Central memory CD8-positive, alpha-beta T cell (primary cell): ENCODE data around the gene ANTXR1.

Experiments used
- ATAC-seq: fragments of 150-1000 bp; cut with Tn5 transposase; replicated peaks from 2 replicates; pipeline ENCODE4 v1.10.0; 2022; ENCODE audit warnings: mild to moderate bottlenecking, moderate FRiP score, moderate number of reproducible peaks; ENCODE audit not compliant: poor library complexity, severe bottlenecking; ENCODE audit errors: extremely low read depth
- DNase-seq, 2 donors: peaks; one replicate each; pipeline ENCODE4 v3.0.0; 2021; ENCODE audit warnings: low spot score in 2 of 2
- H3K27ac Mint-ChIP-seq: one replicate; pipeline ENCODE4 v1.8.0; 2022; ENCODE audit warnings: low read depth, mild to moderate bottlenecking, moderate library complexity, mixed read lengths
- H3K27me3 Mint-ChIP-seq: one replicate; pipeline ENCODE4 v1.8.0; 2022; ENCODE audit warnings: mixed read lengths
- H3K36me3 Mint-ChIP-seq: one replicate; pipeline ENCODE4 v1.8.0; 2022; ENCODE audit warnings: mild to moderate bottlenecking, moderate library complexity, mixed read lengths; ENCODE audit not compliant: insufficient read depth
- H3K4me1 Mint-ChIP-seq: one replicate; pipeline ENCODE4 v1.8.0; 2022; ENCODE audit warnings: mixed read lengths
- H3K4me3 Mint-ChIP-seq: one replicate; pipeline ENCODE4 v1.8.0; 2022; ENCODE audit warnings: mild to moderate bottlenecking, moderate library complexity, mixed read lengths
- H3K9me3 Mint-ChIP-seq: one replicate; pipeline ENCODE4 v1.8.0; 2022; ENCODE audit warnings: mixed read lengths

The ANTXR1 gene

DNA sequence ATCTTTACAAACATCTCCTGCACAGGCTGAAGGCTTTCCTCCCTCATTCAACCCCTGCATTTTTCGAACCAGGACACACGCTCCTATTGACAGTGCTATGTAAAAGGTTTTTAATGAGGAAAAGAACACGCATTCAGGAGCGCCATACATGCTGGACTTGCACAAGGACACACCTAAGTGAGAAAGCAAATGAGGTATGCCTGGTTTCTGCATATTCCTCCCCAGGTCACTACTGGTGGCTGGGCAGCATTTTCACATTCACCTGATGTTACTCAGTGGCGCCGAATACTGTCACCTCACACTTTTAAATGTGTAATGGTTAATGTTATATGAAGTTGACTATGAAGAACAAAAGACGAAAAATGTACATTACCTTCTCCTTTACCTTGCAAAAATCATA, 150.6 kb downstream of the ANTXR1 start:
- H3K27ac Mint-ChIP-seq = no peak overlapping the region
- peaks cover 56% of the 10 kb centered on the region for H3K27me3 Mint-ChIP-seq
- H3K9me3 Mint-ChIP-seq = no peaks in the 10 kb centered on the region
- ATAC-seq (no peak), DNase-seq (no peak)
- no peaks in the 10 kb centered on the region for H3K4me1 Mint-ChIP-seq
- H3K4me3 Mint-ChIP-seq = no peak overlapping the region
- peaks cover 2% of the 10 kb centered on the region for H3K36me3 Mint-ChIP-seq

DNA sequence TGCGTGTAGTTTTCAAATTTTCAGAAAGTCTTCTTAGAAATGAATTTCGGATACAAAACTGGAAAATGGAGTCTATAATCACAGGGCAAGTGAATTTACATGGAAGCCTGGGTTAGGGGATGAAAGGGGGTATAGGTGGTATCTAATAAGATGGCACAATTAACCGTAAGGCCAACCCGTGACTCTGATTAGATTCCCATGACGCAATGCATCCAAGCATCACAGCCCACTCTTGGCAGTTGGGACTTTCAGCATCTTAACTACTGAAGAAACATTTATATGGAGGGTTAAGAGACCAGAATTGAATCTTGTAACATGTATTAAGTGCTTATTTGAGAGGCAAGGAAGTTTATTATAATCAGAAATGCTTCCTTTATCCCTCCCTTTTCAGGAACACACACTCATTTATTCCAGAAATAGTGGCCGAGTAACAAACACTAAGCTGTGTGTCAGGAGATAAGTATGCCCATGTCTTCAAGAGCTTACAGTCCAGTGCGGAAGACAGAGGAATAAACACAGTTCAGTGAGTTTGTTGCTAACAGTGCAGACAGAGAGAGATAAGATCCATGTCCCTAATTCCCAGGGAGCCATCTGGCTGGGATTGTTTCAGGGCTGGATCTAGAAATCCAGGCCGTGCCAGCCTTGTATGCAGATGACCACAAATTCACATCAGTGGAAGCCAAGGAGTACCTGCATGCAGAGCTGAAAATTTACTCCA, 151.2 kb downstream of the ANTXR1 start:
- no peak for ATAC-seq
- H3K4me1 Mint-ChIP-seq = no peaks in the 10 kb centered on the region
- no peak for DNase-seq
- H3K4me3 Mint-ChIP-seq = no peak overlapping the region
- no peaks in the 10 kb centered on the region for H3K9me3 Mint-ChIP-seq
- no peak overlapping the region for H3K27ac Mint-ChIP-seq
- peaks cover 2% of the 10 kb centered on the region for H3K36me3 Mint-ChIP-seq
- peaks cover 62% of the 10 kb centered on the region for H3K27me3 Mint-ChIP-seq

GRCh38 chr2:69165091-69165880, 152.3 kb downstream of the ANTXR1 start:
- H3K4me1 Mint-ChIP-seq = no peaks in the 10 kb centered on the region
- DNase-seq (no peak), ATAC-seq (no peak)
- H3K27me3 Mint-ChIP-seq = peaks cover 69% of the 10 kb centered on the region
- H3K4me3 Mint-ChIP-seq = no peak overlapping the region
- peaks cover 2% of the 10 kb centered on the region for H3K36me3 Mint-ChIP-seq
- no peaks in the 10 kb centered on the region for H3K9me3 Mint-ChIP-seq
- H3K27ac Mint-ChIP-seq = no peak overlapping the region

GRCh38 chr2:69166465-69166811, 153.5 kb downstream of the ANTXR1 start:
- DNase-seq (no peak), ATAC-seq (no peak)
- H3K9me3 Mint-ChIP-seq = no peaks in the 10 kb centered on the region
- H3K4me1 Mint-ChIP-seq = no peaks in the 10 kb centered on the region
- H3K27me3 Mint-ChIP-seq = peaks cover 77% of the 10 kb centered on the region
- no peak overlapping the region for H3K27ac Mint-ChIP-seq
- no peak overlapping the region for H3K4me3 Mint-ChIP-seq
- peaks cover 2% of the 10 kb centered on the region for H3K36me3 Mint-ChIP-seq

- H3K36me3 Mint-ChIP-seq = peaks cover 2% of the 10 kb centered on the region
- no peak overlapping the region for H3K4me3 Mint-ChIP-seq
- H3K9me3 Mint-ChIP-seq = no peaks in the 10 kb centered on the region
- no peaks in the 10 kb centered on the region for H3K4me1 Mint-ChIP-seq
- ATAC-seq (no peak), DNase-seq (no peak)
- peaks cover 81% of the 10 kb centered on the region for H3K27me3 Mint-ChIP-seq
- H3K27ac Mint-ChIP-seq = no peak overlapping the region
Measured at GRCh38 chr2:69166812-69167468, 154.0 kb downstream of the ANTXR1 start.

- Mint-ChIP-seq H3K4me1 (no peaks in the 10 kb centered on the region), H3K27me3 (peaks cover 86% of the 10 kb centered on the region), H3K27ac (no peak overlapping the region), H3K4me3 (no peak overlapping the region), H3K9me3 (no peaks in the 10 kb centered on the region), H3K36me3 (peaks cover 2% of the 10 kb centered on the region)
- ATAC-seq = no peak
- DNase-seq = no peak
Measured at GRCh38 chr2:69167469-69167822, 154.5 kb downstream of the ANTXR1 start.

DNA sequence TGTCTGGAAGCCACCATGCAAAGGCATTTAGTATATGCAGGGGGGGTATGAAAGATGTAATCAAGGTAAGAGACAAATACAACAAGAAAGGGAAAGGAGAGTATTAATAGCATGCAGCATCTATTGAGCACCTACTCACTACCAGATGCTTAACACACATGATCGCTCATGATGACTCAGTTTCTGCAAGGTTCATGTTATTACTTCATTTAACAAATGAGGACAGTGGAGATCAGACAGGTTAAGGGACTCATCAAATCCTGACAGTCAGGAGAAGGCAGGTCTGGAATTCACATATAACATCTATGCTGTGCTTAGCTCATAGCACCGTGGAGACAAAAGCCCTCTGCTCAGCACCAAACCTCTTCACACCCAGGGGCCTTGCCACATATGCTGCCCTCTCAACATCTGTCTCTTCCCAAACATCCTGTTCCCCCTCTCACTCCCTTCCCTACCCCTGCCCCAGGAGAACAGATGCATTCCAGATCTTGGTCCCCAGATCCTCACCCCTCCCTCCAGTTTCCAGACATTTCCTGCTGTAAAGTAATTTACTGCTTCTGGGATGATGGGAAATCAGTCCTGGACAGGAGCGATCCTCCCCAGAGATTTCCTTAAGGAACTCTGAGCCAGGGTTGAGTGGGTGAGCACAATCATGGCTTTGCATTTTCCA, 155.3 kb downstream of the ANTXR1 start:
- Mint-ChIP-seq H3K9me3 (no peaks in the 10 kb centered on the region), H3K27me3 (peaks cover 93% of the 10 kb centered on the region), H3K4me1 (no peaks in the 10 kb centered on the region), H3K36me3 (peaks cover 2% of the 10 kb centered on the region), H3K4me3 (no peak overlapping the region), H3K27ac (no peak overlapping the region)
- DNase-seq = no peak
- no peak for ATAC-seq

- ATAC-seq (no peak), DNase-seq (no peak)
Measured at GRCh38 chr2:69168950-69169654, 156.1 kb downstream of the ANTXR1 start.

DNA sequence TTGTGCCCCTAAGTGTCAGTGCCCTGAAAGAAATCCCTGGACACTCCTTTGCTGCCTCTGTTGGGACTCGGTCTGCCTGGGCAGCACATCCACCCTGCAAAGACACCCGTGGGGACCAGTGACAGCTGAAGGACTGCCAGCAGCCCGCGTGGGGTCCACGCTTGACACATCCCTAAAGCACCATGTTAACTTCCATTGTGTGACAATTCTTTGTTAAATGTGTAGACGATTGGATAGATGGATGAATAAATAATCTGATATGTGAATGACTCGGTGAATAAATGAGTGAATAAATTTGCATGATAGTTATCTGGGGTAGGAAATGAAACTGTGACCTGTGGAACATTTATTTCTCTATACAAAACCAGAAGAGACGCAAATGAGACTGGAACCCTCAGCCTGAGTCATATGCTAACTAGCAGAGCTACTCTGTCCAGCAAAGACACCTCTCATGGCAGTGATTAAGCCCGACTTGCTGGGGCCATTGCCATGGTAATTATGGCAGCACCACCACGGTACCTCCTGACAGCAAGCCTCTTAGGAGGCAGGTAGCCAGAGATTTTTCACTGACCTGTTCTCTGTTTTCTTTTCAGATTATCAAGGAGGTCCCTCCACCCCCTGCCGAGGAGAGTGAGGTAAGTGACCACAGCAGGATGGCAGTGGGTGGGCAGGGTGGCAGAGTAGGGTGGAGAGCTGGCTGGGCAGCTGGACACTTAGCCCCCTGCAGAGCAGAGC, 156.8 kb downstream of the ANTXR1 start:
- DNase-seq = no peak
- peaks cover 95% of the 10 kb centered on the region for H3K27me3 Mint-ChIP-seq
- no peak for ATAC-seq
- H3K9me3 Mint-ChIP-seq = no peaks in the 10 kb centered on the region
- no peak overlapping the region for H3K27ac Mint-ChIP-seq
- no peaks in the 10 kb centered on the region for H3K4me1 Mint-ChIP-seq
- H3K4me3 Mint-ChIP-seq = no peak overlapping the region
- H3K36me3 Mint-ChIP-seq = peaks cover 2% of the 10 kb centered on the region

More at GRCh38 chr2:69168950-69169654, 156.1 kb downstream of the ANTXR1 start:
- Mint-ChIP-seq H3K27ac (no peak overlapping the region), H3K9me3 (no peaks in the 10 kb centered on the region), H3K36me3 (peaks cover 2% of the 10 kb centered on the region), H3K4me1 (no peaks in the 10 kb centered on the region), H3K27me3 (peaks cover 93% of the 10 kb centered on the region), H3K4me3 (no peak overlapping the region)

- ATAC-seq = no peak
- peaks cover 2% of the 10 kb centered on the region for H3K36me3 Mint-ChIP-seq
- H3K9me3 Mint-ChIP-seq = no peaks in the 10 kb centered on the region
- H3K27me3 Mint-ChIP-seq = peaks cover 95% of the 10 kb centered on the region
- no peak overlapping the region for H3K4me3 Mint-ChIP-seq
- no peak overlapping the region for H3K27ac Mint-ChIP-seq
- no peaks in the 10 kb centered on the region for H3K4me1 Mint-ChIP-seq
- no peak for DNase-seq
Measured at GRCh38 chr2:69170661-69171060, 157.7 kb downstream of the ANTXR1 start.

DNA sequence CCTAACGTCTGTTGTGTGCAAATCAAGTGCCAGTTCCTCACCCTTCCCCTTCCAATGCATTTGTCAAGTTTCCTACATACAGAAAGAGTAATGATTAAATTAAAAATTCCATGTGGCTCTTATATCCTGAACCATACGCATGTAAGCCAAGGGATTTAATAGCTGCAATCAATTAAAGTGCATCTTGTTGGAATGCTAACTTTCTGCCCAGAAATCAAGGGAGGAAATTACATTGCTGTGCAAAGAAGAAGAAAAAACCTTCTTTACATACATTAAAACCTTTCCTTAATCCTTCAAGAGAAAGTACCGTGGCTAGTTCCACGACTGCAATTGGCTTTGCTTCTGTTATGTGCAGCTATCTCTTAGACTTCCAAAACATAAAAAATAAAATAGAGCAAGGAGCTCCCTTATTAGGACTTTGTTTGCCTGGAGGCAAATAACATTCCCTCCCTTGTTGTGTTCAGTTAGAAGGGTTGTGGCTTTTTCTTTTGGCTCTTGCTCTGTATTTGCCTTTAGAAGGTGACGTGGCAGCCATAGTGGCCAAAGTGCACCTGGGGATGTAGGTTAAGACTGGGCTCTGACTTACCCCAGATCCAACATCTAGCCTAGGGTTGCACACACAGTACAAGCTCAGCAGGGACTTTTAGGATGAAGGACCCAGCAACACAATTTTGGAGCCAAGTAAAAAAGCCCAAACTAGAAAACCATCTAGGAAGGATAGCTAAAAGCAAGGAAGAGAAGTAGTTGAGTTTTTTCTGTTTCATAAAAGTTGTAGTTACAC, 158.3 kb downstream of the ANTXR1 start:
- peaks cover 95% of the 10 kb centered on the region for H3K27me3 Mint-ChIP-seq
- ATAC-seq = no peak
- H3K36me3 Mint-ChIP-seq = peaks cover 2% of the 10 kb centered on the region
- no peak overlapping the region for H3K27ac Mint-ChIP-seq
- H3K4me1 Mint-ChIP-seq = no peaks in the 10 kb centered on the region
- H3K4me3 Mint-ChIP-seq = no peak overlapping the region
- DNase-seq = no peak
- no peaks in the 10 kb centered on the region for H3K9me3 Mint-ChIP-seq
